Stimulated activated CD4-positive, alpha-beta T cell treated with anti-CD3 and anti-CD28 coated beads, Interleukin-1b, Interleukin-23, amount 100 ng/mL, for 1 hour (primary cell): ENCODE measurements around the gene CDC7.
"Not testable (repeated sequence)": the region's sequence is repeated elsewhere in the genome, so short reads cannot be mapped to it uniquely, and the experiment has no call there.

ENCODE experiments used
- DNase-seq, 2 donors: peaks; one replicate each; pipeline ENCODE4 v3.0.0-alpha.2; 2020; ENCODE audit warnings: low read depth in 2 of 2

The CDC7 gene

GRCh38 chr1:91500756-91501522, at the start of gene CDC7:
Gene CDC7, plus strand, starts transcription at chr1:91500851. Its CDS starts 866 bp downstream, at chr1:91501717.
- peak; percentile 56 to 67 for DNase-seq

- DNase-seq = no peak
Measured at GRCh38 chr1:91454136-91454535, 46.5 kb upstream of the CDC7 start.

GRCh38 chr1:91455334-91455733, 45.3 kb upstream of the CDC7 start:
- DNase-seq = no peak

- DNase-seq = no peak
Measured at GRCh38 chr1:91455896-91456295, 44.8 kb upstream of the CDC7 start.

GRCh38 chr1:91465350-91465749, 35.3 kb upstream of the CDC7 start:
- not testable (repeated sequence) for DNase-seq

GRCh38 chr1:91476533-91477217, 24.0 kb upstream of the CDC7 start:
- DNase-seq = no peak

- no peak for DNase-seq
Measured at GRCh38 chr1:91487469-91487868, 13.2 kb upstream of the CDC7 start.

- no peak for DNase-seq
Measured at GRCh38 chr1:91490501-91490900, 10.2 kb upstream of the CDC7 start.

- DNase-seq = no peak
Measured at GRCh38 chr1:91498035-91498434, 2.6 kb upstream of the CDC7 start.

GRCh38 chr1:91498498-91499245, 2.0 kb upstream of the CDC7 start:
- no peak for DNase-seq

- no peak for DNase-seq
Measured at GRCh38 chr1:91499346-91499745, 1.3 kb upstream of the CDC7 start.

- no peak for DNase-seq
Measured at GRCh38 chr1:91499904-91500755, 521 bp upstream of the CDC7 start.

- DNase-seq = no peak
Measured at GRCh38 chr1:91501523-91501851, 836 bp downstream of the CDC7 start.

GRCh38 chr1:91501971-91502671, 1.5 kb downstream of the CDC7 start:
- DNase-seq = no peak

GRCh38 chr1:91502672-91503184, 2.1 kb downstream of the CDC7 start:
- DNase-seq = no peak

- DNase-seq = no peak
Measured at GRCh38 chr1:91503332-91503900, 2.8 kb downstream of the CDC7 start.

GRCh38 chr1:91503975-91504530, 3.4 kb downstream of the CDC7 start:
- no peak for DNase-seq

GRCh38 chr1:91505086-91505485, 4.4 kb downstream of the CDC7 start:
- no peak for DNase-seq

- DNase-seq = no peak
Measured at GRCh38 chr1:91506071-91506470, 5.4 kb downstream of the CDC7 start.

- DNase-seq = no peak
Measured at GRCh38 chr1:91507328-91507727, 6.7 kb downstream of the CDC7 start.
